PFSK-1 (cell line): ENCODE measurements around the gene CADM2.

Experiments used
- FOXP2 ChIP-seq: optimal IDR thresholded peaks from 2 replicates; pipeline ENCODE3; 2011; ENCODE audit warnings: borderline replicate concordance, control low read depth, inconsistent platforms; ENCODE audit not compliant: insufficient read depth; ENCODE audit errors: extremely low read length, extremely low read depth
- POLR2AphosphoS5 ChIP-seq: IDR thresholded peaks from 2 replicates; pipeline ENCODE4 v1.6.1; 2012; ENCODE audit warnings: low read depth, mild to moderate bottlenecking, control low read depth, low read length, moderate library complexity
- SIN3A ChIP-seq: IDR thresholded peaks from 2 replicates; pipeline ENCODE4 v1.6.1; 2012; ENCODE audit warnings: mild to moderate bottlenecking, low read length, moderate library complexity, borderline replicate concordance; ENCODE audit not compliant: insufficient read depth
- TAF1 ChIP-seq: IDR thresholded peaks from 2 replicates; pipeline ENCODE4 v1.6.1; 2012; ENCODE audit warnings: low read length, control low read depth, borderline replicate concordance; ENCODE audit not compliant: insufficient read depth
- TF ChIP-seq, protein P1 (sequence below), 2 experiments: IDR thresholded peaks; 2 replicates each; pipeline versions ENCODE4 v1.6.1 to v1.8.0; 2011 to 2012; ENCODE audit warnings: low read depth in 2 of 2, low read length in 2 of 2, control low read depth in 1 of 2, inconsistent platforms in 1 of 2, mild to moderate bottlenecking in 1 of 2, moderate library complexity in 1 of 2; ENCODE audit not compliant: insufficient read depth in 1 of 2

CADM2 gene

GRCh38 chr3:85567071-85567676 is 608.4 kb downstream of the CADM2 start:
- TF ChIP-seq TAF1, result no peak
- no peak for TF ChIP-seq SIN3A
- TF ChIP-seq, protein P1, sequence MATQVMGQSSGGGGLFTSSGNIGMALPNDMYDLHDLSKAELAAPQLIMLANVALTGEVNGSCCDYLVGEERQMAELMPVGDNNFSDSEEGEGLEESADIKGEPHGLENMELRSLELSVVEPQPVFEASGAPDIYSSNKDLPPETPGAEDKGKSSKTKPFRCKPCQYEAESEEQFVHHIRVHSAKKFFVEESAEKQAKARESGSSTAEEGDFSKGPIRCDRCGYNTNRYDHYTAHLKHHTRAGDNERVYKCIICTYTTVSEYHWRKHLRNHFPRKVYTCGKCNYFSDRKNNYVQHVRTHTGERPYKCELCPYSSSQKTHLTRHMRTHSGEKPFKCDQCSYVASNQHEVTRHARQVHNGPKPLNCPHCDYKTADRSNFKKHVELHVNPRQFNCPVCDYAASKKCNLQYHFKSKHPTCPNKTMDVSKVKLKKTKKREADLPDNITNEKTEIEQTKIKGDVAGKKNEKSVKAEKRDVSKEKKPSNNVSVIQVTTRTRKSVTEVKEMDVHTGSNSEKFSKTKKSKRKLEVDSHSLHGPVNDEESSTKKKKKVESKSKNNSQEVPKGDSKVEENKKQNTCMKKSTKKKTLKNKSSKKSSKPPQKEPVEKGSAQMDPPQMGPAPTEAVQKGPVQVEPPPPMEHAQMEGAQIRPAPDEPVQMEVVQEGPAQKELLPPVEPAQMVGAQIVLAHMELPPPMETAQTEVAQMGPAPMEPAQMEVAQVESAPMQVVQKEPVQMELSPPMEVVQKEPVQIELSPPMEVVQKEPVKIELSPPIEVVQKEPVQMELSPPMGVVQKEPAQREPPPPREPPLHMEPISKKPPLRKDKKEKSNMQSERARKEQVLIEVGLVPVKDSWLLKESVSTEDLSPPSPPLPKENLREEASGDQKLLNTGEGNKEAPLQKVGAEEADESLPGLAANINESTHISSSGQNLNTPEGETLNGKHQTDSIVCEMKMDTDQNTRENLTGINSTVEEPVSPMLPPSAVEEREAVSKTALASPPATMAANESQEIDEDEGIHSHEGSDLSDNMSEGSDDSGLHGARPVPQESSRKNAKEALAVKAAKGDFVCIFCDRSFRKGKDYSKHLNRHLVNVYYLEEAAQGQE (IDR thresholded peaks at IDR 0.05; ENCODE audit: insufficient read depth in 1 of 2, low read depth in 2 of 2, low read length in 2 of 2), result no peak
- no peak for TF ChIP-seq POLR2AphosphoS5
- no peak for TF ChIP-seq FOXP2

GRCh38 chr3:85570819-85571218 is 612.0 kb downstream of the CADM2 start:
- no peak for TF ChIP-seq TAF1
- TF ChIP-seq FOXP2, result no peak
- no peak for TF ChIP-seq SIN3A
- TF ChIP-seq POLR2AphosphoS5, result no peak

- TF ChIP-seq, protein P1 (IDR thresholded peaks at IDR 0.05; ENCODE audit: insufficient read depth in 1 of 2, low read depth in 2 of 2, low read length in 2 of 2), result no peak
- no peak for TF ChIP-seq TAF1
- TF ChIP-seq SIN3A, result no peak
- no peak for TF ChIP-seq FOXP2
- TF ChIP-seq POLR2AphosphoS5, result no peak
Observed at GRCh38 chr3:85571835-85572234, 613.0 kb downstream of the CADM2 start.

DNA sequence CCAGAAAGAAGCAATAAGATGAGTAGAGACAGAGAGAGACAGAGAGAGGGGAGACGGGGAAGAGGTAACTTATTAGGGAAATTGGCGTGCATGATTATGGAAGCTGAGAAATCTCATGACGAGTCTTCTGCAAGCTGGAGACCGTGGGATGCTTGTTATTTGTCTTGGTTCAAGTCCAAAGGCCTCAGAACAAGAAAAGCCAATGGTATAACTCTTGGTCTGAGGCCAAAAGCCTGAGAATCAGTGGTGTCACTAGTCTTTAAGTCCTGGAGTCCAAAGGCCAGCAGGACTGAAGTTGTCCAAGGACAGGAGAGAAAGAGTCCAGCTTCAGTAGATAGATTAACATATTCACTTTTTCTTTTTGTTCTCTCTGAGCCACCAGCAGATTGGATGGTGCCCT is 613.6 kb downstream of the CADM2 start:
- TF ChIP-seq, protein P1 (IDR thresholded peaks at IDR 0.05; ENCODE audit: insufficient read depth in 1 of 2, low read depth in 2 of 2, low read length in 2 of 2), result no peak
- no peak for TF ChIP-seq TAF1
- TF ChIP-seq SIN3A, result no peak
- TF ChIP-seq POLR2AphosphoS5, result no peak
- no peak for TF ChIP-seq FOXP2

DNA sequence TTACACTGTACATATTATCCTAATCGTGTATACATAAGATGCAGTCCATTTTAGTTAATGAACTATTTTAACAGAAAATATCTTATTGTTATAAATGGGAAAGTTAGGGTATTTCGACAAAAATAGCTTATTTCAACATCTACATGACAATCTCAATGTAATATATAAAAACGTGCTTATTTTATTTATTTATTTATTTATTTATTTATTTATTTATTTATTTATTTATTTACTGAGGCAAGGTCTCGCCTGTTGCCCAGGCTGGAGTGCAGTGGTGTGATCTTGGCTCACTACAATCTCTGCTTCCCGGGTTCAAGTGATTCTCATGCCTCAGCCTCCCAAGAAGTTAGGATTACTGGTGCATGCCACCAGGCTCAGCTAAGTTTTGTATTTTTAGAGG is 614.2 kb downstream of the CADM2 start:
- no peak for TF ChIP-seq SIN3A
- no peak for TF ChIP-seq FOXP2
- TF ChIP-seq POLR2AphosphoS5, result no peak
- TF ChIP-seq TAF1, result no peak
- TF ChIP-seq, protein P1 (IDR thresholded peaks at IDR 0.05; ENCODE audit: insufficient read depth in 1 of 2, low read depth in 2 of 2, low read length in 2 of 2), result no peak
